Dermis microvascular lymphatic vessel endothelial cell (primary cell): ENCODE measurements around the gene KIRREL3. TPM values are rescaled to one million over a fixed set of nuclear protein-coding genes. Genes with fewer than 3 reads are reported as not detected.
A peak's percentile ranks its signal among the peaks of the same experiment; 100 is the strongest.

ENCODE experiments used
- DNase-seq, 2 donors: peaks; one replicate each; pipeline versions ENCODE4 v3.0.0 to v3.0.0-alpha.2; 2010; ENCODE audit warnings: low read depth in 2 of 2
- total RNA-seq: library from RNA; depleted of rRNA; stranded (reverse); fragments of >200 nt; gene quantifications from 2 replicates; pipeline ENCODE4 v1.2.1, GENCODE V29; 2014

Gene KIRREL3
- total RNA-seq, 1 donor from 2014 or later, result not detected

DNA sequence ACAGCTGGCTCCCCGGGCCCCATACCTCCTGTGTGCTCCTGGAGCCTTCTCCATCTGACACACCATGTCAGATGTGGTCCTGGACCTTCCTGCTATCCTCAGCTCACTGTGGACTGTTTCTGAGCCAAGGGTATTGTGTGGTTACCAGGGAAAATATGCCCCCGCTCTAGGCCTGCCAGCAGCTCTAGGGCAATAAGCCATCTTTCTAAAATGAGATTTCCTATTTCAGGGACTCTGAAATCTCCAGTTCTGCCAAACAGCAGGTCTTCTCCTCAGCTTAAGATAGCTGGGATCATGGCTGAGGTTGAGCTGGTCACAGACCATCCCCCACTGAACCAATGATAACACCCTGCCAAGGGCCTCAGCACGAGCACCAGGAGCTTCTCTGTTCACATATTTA lies 417.5 kb downstream of the KIRREL3 start:
- no peak for DNase-seq

DNA sequence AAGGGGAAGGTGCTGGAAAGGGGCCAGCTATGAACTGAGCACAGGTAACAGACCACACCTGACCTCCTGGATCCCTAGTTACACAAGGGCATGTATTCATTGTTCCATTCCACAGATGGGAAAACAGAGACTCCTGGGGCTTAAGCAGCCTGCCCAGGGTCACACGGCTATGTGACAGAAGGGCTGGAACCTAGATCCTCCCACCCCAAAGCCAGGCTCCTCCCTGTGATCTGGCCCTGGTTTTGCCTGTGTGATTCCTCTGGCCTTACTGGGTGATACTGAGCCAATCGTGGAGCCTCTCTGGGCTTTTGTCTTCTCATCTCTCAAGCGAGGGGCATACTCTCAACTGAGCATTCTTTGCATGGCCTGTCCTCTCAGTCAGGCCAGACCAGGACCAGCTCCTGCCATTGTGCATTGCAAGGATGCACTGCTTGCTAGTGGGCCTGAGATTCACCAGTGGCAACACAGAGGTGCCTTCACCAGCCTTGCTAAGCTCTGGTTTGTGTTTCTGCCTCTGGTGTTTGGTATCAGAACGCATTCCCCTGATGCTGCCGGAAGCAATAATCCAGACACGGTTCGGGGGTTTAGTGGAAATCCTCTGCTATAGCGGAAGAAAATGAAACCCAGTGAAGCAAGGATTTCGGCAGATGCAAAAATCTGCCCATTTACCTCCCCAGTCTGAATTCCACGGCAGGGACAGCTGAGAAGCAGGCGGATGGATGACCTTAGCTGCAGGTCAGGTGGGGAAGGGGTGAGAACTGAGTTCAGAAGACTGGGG lies 418.5 kb downstream of the KIRREL3 start:
- no peak for DNase-seq

DNA sequence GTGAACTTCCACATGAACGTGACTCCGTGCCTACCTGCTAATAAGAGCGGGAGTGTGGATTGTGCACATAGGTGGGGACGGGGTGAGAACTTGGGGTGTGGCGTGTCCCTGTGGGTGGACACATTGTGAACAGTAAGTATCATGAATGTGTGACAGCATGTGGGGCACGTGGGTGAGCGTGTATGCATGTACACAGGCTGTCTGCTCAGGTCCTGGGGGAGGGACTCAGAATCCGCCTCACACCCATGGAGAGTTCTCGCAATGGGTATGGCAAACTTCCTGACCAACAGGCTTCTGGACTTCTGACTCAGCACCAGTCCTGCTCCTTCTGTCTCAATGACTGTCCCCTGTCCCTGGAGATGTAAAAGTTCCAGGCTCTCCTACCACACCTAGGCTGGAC lies 422.1 kb downstream of the KIRREL3 start:
- no peak for DNase-seq

DNA sequence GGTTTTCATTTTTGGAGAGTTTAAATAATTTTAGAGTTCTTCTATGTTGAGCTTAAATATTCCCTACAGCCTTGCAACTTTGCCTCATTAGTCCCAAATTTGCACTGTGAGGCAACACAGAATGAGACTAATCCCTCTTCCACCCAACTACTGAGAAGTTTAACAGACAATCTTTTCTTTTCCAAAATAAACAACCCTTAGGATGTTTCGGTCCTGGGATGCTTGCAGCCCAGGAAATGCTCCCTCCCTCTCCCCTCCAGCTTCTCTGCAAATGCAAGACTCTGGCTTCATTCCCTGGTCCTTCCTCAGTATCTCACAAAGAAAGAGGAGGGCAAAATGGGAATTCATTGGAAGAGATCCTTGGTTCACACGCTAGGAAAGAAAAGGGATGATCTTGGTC lies 422.5 kb downstream of the KIRREL3 start:
- no peak for DNase-seq

DNA sequence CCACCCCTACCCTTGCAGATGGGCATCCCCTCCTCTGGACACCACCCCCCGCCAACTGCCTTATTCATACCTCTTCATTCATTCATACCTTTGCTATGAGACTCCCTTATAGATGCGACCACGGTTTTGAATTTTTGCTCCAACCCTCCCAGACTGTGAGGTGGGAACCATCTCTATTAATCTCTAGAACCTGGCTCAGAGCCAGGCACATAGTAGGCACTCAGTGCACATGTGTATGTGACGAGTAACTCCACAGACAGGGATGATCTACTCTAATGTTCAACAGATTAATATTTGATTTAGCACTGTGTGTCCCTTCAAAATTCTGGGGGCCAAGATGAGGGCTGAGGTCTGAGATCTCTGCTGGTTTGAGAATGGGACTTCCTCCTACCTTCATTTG lies 424.7 kb downstream of the KIRREL3 start:
- no peak for DNase-seq

DNA sequence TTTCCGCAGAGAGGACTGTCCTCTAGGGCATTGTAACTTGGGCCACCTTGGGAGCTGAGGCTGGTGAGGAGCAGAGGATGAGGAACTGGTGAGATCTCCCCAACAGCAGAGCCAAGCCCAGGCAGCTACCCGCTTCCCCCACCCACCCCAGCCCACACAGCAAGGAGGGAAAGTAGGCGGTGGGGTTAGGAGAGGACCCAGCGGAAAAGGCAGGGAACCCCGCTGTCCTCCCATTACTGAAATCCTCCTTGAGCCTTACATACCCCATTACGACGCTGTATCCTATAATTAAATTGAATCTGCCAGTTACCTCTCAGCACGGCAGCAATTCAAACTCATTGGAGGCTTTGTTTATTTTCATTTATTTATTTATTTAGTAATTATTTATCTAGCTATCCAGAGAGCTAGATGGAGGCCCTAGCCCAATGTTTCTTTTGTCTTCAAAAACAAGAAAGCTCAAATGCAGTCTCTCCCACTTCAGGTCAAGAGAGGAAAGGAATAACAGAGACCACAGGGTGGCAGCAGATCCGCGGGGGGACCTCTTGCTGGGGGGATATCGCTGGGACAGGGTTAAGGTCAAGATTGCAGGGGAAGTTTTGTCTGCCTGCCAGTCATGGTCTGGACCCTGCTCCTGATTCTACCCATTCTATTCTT lies 427.1 kb downstream of the KIRREL3 start:
- no peak for DNase-seq

DNA sequence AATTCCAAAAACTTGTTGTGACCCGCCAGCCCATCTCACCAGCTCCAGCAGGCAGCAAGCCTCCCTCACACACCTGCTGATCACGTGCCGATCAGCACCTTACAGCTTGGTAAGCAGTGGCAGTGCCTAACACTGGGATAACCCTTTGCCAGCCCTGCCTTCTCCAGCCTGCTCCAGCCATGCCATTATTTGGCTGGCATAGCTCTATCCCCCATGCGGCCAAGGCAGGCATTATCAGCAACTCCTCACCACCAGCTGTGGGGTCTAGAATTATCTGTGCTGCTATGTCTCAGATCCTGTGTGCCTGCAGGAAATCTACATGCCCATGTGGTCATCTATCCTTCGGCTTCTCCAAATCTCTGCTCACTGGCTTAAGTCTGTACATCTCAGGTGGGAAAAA lies 430.1 kb downstream of the KIRREL3 start:
- DNase-seq, result no peak

DNA sequence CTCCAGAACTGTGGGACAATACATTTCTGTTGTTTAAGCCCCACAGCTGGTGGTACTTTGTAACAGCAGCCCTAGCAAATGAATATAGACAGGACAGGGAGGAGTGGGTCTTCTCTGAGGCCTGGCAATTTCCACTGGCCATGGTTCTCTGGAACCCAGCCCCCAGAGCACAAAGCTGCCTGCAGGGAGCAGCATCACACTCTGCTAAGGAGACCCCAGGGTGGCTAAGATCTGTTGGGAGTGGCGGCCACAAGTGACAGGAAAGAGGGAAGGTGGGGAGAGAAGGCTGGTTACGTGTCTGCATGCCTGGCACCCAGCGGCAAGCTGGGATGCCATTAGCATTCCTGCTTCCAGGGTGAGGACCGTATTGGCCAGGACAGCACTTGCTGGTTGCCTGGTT lies 433.2 kb downstream of the KIRREL3 start:
- no peak for DNase-seq

DNA sequence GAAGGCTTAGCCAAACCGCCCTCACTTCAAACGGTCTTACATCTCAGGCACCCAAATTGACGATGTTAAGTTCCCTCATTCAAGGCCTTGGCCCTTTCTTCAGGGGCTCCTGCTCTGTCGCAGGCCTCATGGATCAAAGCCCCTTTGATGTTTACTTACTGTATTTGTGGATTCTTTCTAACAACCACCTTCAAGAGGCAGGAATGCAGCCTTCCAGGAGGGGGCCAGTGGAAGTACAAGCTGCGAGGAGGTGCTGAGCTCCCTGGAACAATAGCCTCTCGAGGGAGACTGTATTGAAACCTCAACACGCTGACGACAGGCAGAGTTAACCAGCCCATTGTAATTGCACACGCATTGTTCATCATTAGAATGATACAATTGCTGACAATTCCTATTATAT lies 436.0 kb downstream of the KIRREL3 start:
- DNase-seq, result no peak

DNA sequence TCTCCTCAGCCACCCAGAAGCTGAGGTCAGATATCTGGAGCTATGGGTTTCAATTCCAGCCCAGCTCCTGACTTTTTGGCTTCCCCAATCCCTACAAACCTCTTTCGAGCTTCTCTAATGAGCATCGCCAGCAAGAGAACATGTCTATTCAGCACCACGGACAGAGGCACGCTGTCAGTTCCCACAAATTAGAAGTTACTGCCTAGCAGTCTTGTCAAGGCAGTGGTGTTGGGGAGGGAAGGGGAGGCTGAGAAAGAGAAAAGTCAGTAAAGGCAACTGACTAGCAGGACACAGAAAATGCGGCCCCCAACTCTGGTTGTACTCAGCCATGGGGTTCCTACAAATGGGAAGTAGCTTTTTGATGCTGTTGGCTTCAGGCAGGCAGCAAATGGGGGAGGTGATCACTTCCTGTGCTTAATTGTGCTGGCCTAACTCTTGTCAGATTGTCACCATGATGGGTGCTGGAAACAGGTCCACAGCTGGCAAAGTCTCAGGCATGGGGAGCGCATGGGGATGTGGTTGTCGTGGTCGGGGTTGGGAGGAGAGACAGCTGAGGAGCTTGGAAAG lies 439.2 kb downstream of the KIRREL3 start:
- DNase-seq, result peak; percentile 39 to 69

DNA sequence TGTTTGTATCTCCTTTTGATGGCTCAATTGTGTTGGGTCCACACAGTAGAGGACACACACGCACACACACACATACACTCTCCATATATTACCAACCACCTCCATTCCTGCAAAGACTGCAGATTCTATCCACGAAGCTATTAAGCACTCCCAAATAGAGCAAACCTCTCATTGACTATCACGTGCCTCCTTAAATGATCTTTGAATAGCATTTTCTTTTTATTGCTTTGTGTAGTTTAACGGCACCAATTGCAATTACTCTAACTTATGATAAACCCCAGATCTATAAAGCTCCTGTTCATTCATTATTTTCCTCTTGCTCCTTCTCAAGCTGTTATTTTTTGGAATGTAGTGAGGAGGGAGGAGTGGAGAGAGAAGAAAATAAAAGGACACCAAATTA lies 440.3 kb downstream of the KIRREL3 start:
- DNase-seq, result no peak

DNA sequence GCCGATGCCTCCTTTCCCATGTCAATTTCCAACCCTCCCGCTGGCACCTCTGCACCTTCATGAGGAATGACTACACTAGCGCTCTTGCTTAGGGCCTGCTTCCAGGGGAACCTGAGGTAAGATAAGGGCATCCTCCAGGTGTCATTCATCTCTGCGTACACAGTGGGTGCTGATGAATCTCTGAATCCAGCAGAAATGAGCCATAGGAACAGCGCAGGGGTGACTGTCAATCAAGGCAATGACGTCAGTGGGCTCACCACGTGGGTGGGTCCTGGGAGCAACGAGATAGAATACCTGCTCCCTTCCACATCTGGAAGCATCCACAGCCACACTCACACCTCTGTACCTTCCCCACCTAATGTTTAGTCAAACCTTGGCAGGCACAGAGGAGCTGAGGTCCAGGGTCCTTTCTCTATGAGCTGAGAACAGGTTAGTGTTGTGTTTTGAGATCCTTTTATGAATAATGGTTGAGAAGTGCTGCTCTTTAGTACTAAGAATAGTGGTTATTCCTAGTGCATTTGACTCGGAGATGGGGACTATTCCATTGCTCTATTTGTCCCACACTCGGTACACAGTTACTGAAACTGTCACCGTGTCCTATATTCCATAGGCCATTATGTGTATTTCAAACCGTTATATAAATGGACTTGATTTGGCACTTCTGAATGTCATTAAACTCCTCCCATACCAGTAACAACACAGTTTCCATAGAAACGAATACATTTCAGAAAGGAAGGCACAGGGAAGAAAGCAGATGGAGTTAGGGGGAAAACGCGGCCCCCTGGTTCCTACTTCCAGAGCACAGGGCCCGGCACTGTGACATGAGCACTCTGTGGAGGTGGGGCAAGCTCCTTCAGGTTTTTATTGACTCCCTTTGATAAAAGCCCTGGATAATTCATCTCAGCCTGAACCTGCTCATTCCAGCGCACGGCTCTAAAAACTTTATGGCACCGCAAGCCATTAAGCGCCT lies 451.7 kb downstream of the KIRREL3 start:
- DNase-seq, result no peak

DNA sequence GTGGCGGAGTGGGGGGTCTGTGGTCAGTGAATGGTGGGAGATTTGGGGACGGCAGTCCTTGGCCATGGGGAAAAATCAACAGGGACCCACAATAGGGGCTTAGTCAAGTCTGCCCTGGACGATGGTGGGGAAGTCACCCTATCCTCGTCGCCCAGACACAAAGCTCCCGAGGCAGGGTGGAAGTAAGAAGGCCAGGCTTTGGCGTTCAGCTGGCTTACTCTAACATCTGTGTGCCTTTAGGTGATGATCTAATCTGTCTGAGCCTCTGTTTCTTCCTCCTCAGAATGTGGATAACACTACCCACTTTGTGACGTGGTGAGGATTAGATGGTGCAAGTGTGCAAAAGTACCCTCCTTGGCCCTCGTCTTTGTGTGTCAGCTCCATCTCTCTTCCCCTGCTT lies 452.9 kb downstream of the KIRREL3 start:
- DNase-seq, result no peak

DNA sequence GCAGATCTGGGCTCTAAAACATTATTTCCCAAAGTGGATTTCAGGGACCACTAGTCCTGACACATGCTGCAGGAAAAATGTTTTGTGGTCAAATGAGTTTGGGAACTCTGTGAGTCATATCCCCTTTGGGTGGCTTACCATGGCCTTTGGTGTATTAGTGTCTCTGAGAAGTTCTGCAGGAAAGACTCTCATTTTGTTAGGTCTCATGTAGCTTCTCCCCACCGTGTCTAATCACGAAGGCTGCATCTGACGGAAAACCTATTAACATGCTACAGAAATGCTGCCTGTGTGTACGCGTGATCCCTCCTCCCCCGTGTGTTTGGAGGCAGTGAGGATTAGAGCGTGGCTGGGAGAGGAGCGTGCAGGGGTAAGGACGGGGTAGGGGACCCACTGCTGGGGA lies 453.4 kb downstream of the KIRREL3 start:
- DNase-seq, result no peak

DNA sequence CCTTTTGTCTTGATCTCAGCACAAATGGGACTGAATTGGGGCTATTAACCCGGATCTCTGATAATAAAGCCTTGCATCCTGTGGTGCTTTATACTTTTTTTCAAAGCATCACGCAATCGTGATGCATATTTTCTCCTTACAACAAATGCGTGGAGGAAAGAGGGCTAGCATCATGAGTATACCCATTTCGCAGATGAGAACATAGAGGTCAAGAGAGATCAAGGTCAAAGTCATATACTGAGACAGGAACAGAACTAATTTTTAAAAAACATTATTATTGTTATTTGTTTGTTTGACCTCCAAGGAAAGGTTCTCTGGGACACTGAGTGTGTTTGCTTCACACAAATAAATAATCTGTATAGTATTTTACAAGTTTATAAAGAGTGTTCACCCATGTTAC lies 453.9 kb downstream of the KIRREL3 start:
- no peak for DNase-seq

DNA sequence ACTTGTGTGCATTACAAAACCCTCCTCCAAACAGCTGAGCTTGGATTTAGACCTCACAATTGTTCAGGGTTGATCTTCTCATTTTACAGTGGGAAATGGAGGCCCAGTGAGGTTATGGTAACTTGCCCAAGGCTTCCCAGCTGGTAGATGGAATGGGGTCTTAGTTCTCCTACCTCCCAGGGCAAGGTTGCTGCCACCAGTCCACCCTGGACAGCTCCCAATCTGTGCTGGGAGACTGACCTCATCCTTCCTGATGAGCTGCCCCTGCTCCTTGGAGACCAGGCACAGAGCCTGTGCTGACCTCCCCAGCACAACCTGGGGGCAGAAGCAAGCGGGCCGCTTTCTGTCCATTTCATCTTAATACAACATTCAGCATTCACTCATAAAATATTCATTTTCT lies 454.4 kb downstream of the KIRREL3 start:
- no peak for DNase-seq

DNA sequence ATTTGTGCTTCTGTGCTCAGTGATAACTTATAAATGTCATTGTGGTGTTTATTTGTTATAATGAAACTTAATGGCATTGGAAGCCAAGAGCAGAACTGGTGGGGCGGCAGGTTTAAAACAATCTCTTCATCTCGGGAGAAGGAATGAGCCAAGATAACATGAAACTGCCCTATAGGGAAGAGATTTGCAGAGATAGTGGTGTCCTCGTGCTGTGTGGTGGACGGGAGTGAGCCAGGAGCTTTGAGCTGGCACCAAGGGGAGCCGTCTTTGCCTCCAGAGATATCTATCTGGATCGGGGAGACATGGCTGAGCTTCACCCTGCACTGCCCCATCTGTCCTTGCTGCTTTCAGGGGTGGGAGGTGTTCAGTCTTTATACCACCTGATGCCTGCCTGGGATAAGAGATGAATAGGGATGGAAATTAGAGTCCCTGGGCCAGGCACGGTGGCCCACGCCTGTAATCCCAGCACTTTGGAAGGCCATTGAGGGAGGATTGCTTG lies 455.5 kb downstream of the KIRREL3 start:
- DNase-seq, result no peak

DNA sequence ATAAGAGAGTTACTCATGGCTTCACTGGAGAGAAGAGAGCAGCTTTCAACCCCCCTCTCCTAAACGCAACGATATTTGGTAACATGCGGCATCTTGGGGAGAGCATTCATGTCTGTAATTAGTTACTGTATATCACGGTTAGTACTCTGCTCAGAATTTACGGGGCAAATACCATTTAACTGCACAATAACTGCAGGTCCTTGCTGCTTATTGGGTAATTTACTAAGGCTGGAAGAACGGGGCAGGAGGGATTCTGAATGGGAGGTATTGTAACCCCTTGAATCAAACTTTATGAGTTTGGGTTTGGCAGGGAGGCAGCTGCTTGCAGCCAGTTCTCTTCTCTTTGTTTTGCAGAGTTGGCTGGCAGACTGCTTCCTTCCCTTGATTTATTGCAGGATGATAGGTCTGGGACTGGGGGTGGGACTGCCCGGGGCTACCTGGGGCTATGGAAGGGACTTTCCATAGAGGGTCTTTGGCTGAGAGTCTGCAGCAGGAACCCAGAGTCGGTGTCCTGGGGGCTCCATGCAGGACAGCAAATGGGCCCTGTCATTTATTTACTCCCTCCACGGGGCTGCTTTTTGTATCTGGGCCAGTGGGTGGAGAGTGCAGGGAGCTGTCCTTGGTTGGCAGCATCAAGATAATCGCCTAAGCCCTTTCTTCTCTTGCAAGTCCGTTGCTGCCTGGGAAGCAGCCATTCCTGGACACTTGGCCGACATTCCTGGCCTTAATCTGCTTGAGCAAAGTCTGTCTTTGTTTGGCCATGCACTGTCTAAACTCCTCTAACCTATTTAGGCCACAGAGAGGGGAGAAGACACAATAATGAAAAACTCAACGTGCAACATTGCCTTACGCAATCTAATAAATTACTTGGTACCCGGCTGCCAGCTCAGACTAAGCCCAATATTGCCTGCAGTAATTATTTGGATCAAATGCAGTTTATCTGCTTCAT lies 456.2 kb downstream of the KIRREL3 start:
- DNase-seq, result peak in 1 of 2 donors; percentile 19

DNA sequence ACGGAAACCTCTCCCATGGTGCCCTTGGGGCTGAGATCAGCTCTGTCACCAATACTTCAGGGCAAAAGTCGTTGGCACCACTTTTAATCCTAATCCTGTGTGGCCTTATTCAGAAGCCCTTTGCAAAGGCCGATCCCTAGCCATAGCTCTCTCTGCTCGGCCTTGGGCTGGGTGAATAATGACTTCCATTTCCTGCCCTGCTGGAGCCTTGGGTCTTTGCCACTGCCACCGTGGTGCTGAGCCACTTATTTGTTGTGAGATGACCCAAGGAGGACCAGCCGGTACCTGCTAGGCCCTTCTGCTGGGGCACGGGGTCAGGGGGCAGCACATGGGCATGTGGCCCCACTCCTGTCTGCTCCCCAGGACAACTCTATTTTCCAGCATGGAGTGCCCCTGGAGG lies 456.9 kb downstream of the KIRREL3 start:
- no peak for DNase-seq

DNA sequence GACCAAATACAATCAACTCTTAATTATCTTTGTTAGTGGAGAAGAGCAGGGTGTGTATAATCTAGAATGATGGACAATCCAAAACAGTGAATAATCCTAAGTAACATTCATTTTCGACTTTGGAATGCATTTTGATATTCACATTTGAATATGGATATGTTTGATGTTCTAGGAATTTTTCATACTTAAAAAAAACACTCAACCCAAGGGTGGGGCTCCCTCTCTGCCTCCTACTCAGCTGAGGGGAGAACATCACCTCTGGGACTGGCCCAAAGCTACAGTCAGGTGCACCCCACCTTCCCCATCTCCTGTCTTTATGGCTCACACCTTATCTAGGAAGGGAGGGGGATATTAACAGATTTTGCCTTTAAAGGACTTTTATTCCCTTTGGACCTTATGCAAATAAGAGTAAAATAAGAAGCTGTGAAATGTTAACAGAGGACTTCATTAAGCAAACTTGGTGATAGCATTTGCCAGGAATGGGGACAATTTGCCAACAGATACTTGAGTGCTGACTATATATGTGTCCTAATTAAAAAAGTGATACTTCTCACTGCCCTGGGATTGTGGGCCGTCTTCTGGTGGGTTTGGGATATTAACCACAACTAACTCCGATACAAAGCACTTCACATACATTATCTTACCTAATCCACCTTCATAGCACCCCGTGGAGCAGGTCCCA lies 458.1 kb downstream of the KIRREL3 start:
- no peak for DNase-seq
